Retinal pigment epithelial cell (primary cell): ENCODE data around the gene BOLA3.
"Not testable (repeated sequence)": the region's sequence is repeated elsewhere in the genome, so short reads cannot be mapped to it uniquely, and the experiment has no call there.

ENCODE experiments used
- DNase-seq: peaks from one replicate; pipeline ENCODE4 v3.0.0-alpha.2; 2010; ENCODE audit warnings: low read depth
- H3K4me3 ChIP-seq: 2 replicates; pipeline ENCODE4 v1.5.1; 2011; ENCODE audit warnings: mild to moderate bottlenecking, low read length, control low read depth, moderate library complexity
- CTCF ChIP-seq: conservative IDR thresholded peaks from 2 replicates; pipeline ENCODE4 v1.5.1; 2011; ENCODE audit warnings: low read depth, low read length, control low read depth, inconsistent platforms

BOLA3 gene

GRCh38 chr2:74091391-74091790, 56.3 kb downstream of the BOLA3 start:
- no peak for DNase-seq
- no peak overlapping the region for H3K4me3 ChIP-seq
- no peak for TF ChIP-seq CTCF

GRCh38 chr2:74089816-74090745, 57.6 kb downstream of the BOLA3 start:
- TF ChIP-seq CTCF, result no peak
- DNase-seq, result no peak
- no peak overlapping the region for H3K4me3 ChIP-seq

GRCh38 chr2:74088676-74089075, 59.0 kb downstream of the BOLA3 start:
- not testable (repeated sequence) for DNase-seq, H3K4me3 ChIP-seq

- no peak for DNase-seq
- TF ChIP-seq CTCF, result no peak
- no peak overlapping the region for H3K4me3 ChIP-seq
These were observed 60.0 kb downstream of the BOLA3 start for GRCh38 chr2:74087696-74088095.

GRCh38 chr2:74086021-74086420, 61.7 kb downstream of the BOLA3 start:
- H3K4me3 ChIP-seq, result no peak overlapping the region
- no peak for TF ChIP-seq CTCF
- no peak for DNase-seq
